ENCODE data around the gene NDUFV1.
"Not testable (repeated sequence)": the region's sequence is repeated elsewhere in the genome, so short reads cannot be mapped to it uniquely, and the experiment has no call there.

NDUFV1 gene

GRCh38 chr11:67634366-67635230, 27.9 kb downstream of the NDUFV1 start:
- no peak overlapping the region for H3K27ac ChIP-seq
- H3K4me3 ChIP-seq = no peak overlapping the region

GRCh38 chr11:67635231-67635521, 28.4 kb downstream of the NDUFV1 start:
- no peak overlapping the region for H3K4me3 ChIP-seq
- no peak overlapping the region for H3K27ac ChIP-seq

- H3K4me3 ChIP-seq = no peak overlapping the region
These were observed 30.2 kb downstream of the NDUFV1 start for GRCh38 chr11:67636962-67637361.

GRCh38 chr11:67637441-67637840, 30.7 kb downstream of the NDUFV1 start:
- H3K27ac ChIP-seq = not testable (repeated sequence)

More at GRCh38 chr11:67636962-67637361, 30.2 kb downstream of the NDUFV1 start:
- no peak overlapping the region for H3K27ac ChIP-seq

GRCh38 chr11:67638535-67639437, 32.0 kb downstream of the NDUFV1 start:
- Histone ChIP-seq H3K27ac (no peak overlapping the region), H3K4me3 (no peak overlapping the region)

More at GRCh38 chr11:67637441-67637840, 30.7 kb downstream of the NDUFV1 start:
- H3K4me3 ChIP-seq = not testable (repeated sequence)

GRCh38 chr11:67639438-67639859, 32.7 kb downstream of the NDUFV1 start, which contains the start of gene TBX10:
TBX10 (minus strand) TSS chr11:67639763; CDS start chr11:67639472, 291 bp downstream.
- Histone ChIP-seq H3K27ac (no peak within 1 kb of the TSS), H3K4me3 (no peak within 1 kb of the TSS)

- no peak overlapping the region for H3K27ac ChIP-seq
- H3K4me3 ChIP-seq = no peak overlapping the region
These were observed 33.5 kb downstream of the NDUFV1 start for GRCh38 chr11:67640021-67640757.

- no peak overlapping the region for H3K4me3 ChIP-seq
These were observed 34.1 kb downstream of the NDUFV1 start for GRCh38 chr11:67640758-67641337.

GRCh38 chr11:67641338-67642172, 34.8 kb downstream of the NDUFV1 start:
- Histone ChIP-seq H3K4me3 (no peak overlapping the region), H3K27ac (no peak overlapping the region)

More at GRCh38 chr11:67640758-67641337, 34.1 kb downstream of the NDUFV1 start:
- H3K27ac ChIP-seq = no peak overlapping the region

- Histone ChIP-seq H3K4me3 (no peak overlapping the region), H3K27ac (no peak overlapping the region)
These were observed 35.7 kb downstream of the NDUFV1 start for GRCh38 chr11:67642173-67643120.

- no peak overlapping the region for H3K4me3 ChIP-seq
- no peak overlapping the region for H3K27ac ChIP-seq
These were observed 37.3 kb downstream of the NDUFV1 start for GRCh38 chr11:67644042-67644441.

- Histone ChIP-seq H3K4me3 (no peak overlapping the region), H3K27ac (no peak overlapping the region)
These were observed 38.0 kb downstream of the NDUFV1 start for GRCh38 chr11:67644472-67645418.

GRCh38 chr11:67645521-67646461, 39.1 kb downstream of the NDUFV1 start:
- no peak overlapping the region for H3K27ac ChIP-seq
- no peak overlapping the region for H3K4me3 ChIP-seq

GRCh38 chr11:67646535-67647336, 40.0 kb downstream of the NDUFV1 start:
- H3K4me3 ChIP-seq = no peak overlapping the region
- peak overlapping the region in 1 of 21 experiments; percentile 55 for H3K27ac ChIP-seq

- Histone ChIP-seq H3K4me3 (no peak overlapping the region), H3K27ac (no peak overlapping the region)
These were observed 40.7 kb downstream of the NDUFV1 start for GRCh38 chr11:67647471-67647870.
